Gastrocnemius medialis (tissue), 4 donors: ENCODE measurements around the gene PRDX3. TPM values are rescaled to one million over a fixed set of nuclear protein-coding genes. Genes with fewer than 3 reads are reported as not detected.
A peak's percentile ranks its signal among the peaks of the same experiment; 100 is the strongest.

Source experiments
- ATAC-seq, 2 donors: fragments of 150-250 bp; one replicate each; pipeline ENCODE4 v1.9.1; 2016
- DNase-seq, 2 donors: peaks; one replicate each; pipeline ENCODE4 v3.0.0-alpha.2; 2019
- H3K27ac ChIP-seq, 4 donors: fragments of 200-600 bp; sonication (generic); 1 replicate in 1 of 4; 2 replicates in 3 of 4; pipeline ENCODE4 v1.5.1; 2016 to 2018; ENCODE audit warnings: mild to moderate bottlenecking in 2 of 4, moderate library complexity in 1 of 4
- H3K27me3 ChIP-seq, 3 donors: fragments of 200-600 bp; sonication (generic) in 2 of 3; 1 replicate in 1 of 3; 2 replicates in 2 of 3; pipeline versions ENCODE4 v1.5.1 to v1.6.0; 2016 to 2019; ENCODE audit warnings: mild to moderate bottlenecking in 1 of 3, moderate library complexity in 1 of 3
- H3K36me3 ChIP-seq, 2 donors: fragments of 200-600 bp; sonication (generic) in 1 of 2; one replicate each; pipeline ENCODE4 v1.5.1; 2017 to 2018
- H3K4me1 ChIP-seq, 2 donors: fragments of 200-600 bp; sonication (generic) in 1 of 2; one replicate each; pipeline ENCODE4 v1.5.1; 2016 to 2017; ENCODE audit warnings: mild to moderate bottlenecking in 2 of 2
- H3K4me3 ChIP-seq, 4 donors: fragments of 200-600 bp; sonication (generic) in 3 of 4; 1 replicate in 1 of 4; 2 replicates in 3 of 4; pipeline ENCODE4 v1.5.1; 2016 to 2019; ENCODE audit warnings: mild to moderate bottlenecking in 2 of 4
- H3K9me3 ChIP-seq, 3 donors: fragments of 200-600 bp; sonication (generic) in 2 of 3; 1 replicate in 1 of 3; 2 replicates in 2 of 3; pipeline ENCODE4 v1.5.1; 2016 to 2019
- CTCF ChIP-seq, 5 experiments: fragments of 450-650 bp in 3 of 5; fragments of 200-600 bp in 2 of 5; sonication (generic) in 2 of 5; IDR thresholded peaks in 4 of 5; conservative IDR thresholded peaks in 1 of 5; 1 replicate in 4 of 5; 2 replicates in 1 of 5; pipeline ENCODE4 v1.5.1; 2016 to 2019; ENCODE audit warnings: antibody characterized with exemption in 5 of 5, mild to moderate bottlenecking in 3 of 5, moderate library complexity in 3 of 5
- POLR2A ChIP-seq, 2 donors: fragments of 450-650 bp; IDR thresholded peaks; one replicate each; pipeline ENCODE4 v1.6.1; 2017; ENCODE audit warnings: antibody characterized with exemption in 2 of 2, mild to moderate bottlenecking in 2 of 2, moderate library complexity in 2 of 2
- in situ Hi-C, 4 donors: fragments of 200-750 bp; cut with MboI; loops; one replicate each; pipeline versions ENCODE4 v1.15.0 to v1.8.0; 2017; ENCODE audit warnings: low sequenced_read_pairs in 4 of 4
- intact Hi-C: fragments of 100-400 bp; cut with DNase I; formaldehyde crosslinking; loops from one replicate; pipeline ENCODE4 v1.15.1; 2023; ENCODE audit warnings: low total_unique reads
- total RNA-seq, 4 donors: library from RNA; depleted of rRNA; stranded (reverse); fragments of >200 nt; gene quantifications; one replicate each; pipeline versions ENCODE4 v1.1.0 to v1.2.3, GENCODE V29; 2016

The PRDX3 gene
- total RNA-seq, 4 donors from 2014 or later: 227 to 342 (median 250) TPM

GRCh38 chr10:119206603-119207365, 28.2 kb upstream of the PRDX3 start:
- Histone ChIP-seq H3K4me3 (peak overlapping the region; percentile 66 to 86 (median 76)), H3K27me3 (no peaks in the 10 kb centered on the region), H3K36me3 (no peaks in the 10 kb centered on the region), H3K27ac (peak overlapping the region; percentile 87 to 98 (median 92)), H3K9me3 (no peaks in the 10 kb centered on the region), H3K4me1 (peaks cover 7 to 13% of the 10 kb centered on the region in 2 donors)
- intact Hi-C loops: loop anchor here (1.0 to 5.0 kb wide), 5 partner anchors 28 to 238 kb away; partner anchors contain the start of gene PRDX3
- in situ Hi-C loops: loop anchor here in 1 of 4 donors (5.0 to 10.0 kb wide), 2 partner anchors 208 to 236 kb away; no protein-coding TSS in a partner anchor
- DNase-seq (peak; percentile 19 to 40), ATAC-seq (peak; percentile 73 to 79)
- TF ChIP-seq CTCF (IDR thresholded peaks at IDR 0.05 in 4 of 5, conservative IDR thresholded peaks at IDR 0.05 in 1 of 5) (peak; percentile 52 to 95 (median 94)), POLR2A (IDR thresholded peaks at IDR 0.05) (no peak)

GRCh38 chr10:119205894-119206602, 27.4 kb upstream of the PRDX3 start:
- DNase-seq: peak; percentile 40 to 51
- peaks cover 4 to 13% of the 10 kb centered on the region in 2 donors for H3K4me1 ChIP-seq
- H3K27ac ChIP-seq: peak overlapping the region; percentile 87 to 98 (median 92)
- H3K27me3 ChIP-seq: no peaks in the 10 kb centered on the region
- in situ Hi-C loops: loop anchor here in 1 of 4 donors (5.0 to 10.0 kb wide), 2 partner anchors 209 to 236 kb away; no protein-coding TSS in a partner anchor
- intact Hi-C loops: loop anchor here (1.0 to 5.0 kb wide), 5 partner anchors 28 to 239 kb away; partner anchors contain the start of gene PRDX3
- H3K4me3 ChIP-seq: peak overlapping the region; percentile 66 to 86 (median 76)
- H3K9me3 ChIP-seq: no peaks in the 10 kb centered on the region
- ATAC-seq: peak; percentile 2 to 12
- TF ChIP-seq POLR2A (IDR thresholded peaks at IDR 0.05): no peak
- TF ChIP-seq CTCF (IDR thresholded peaks at IDR 0.05 in 4 of 5, conservative IDR thresholded peaks at IDR 0.05 in 1 of 5): no peak
- no peaks in the 10 kb centered on the region for H3K36me3 ChIP-seq

DNA sequence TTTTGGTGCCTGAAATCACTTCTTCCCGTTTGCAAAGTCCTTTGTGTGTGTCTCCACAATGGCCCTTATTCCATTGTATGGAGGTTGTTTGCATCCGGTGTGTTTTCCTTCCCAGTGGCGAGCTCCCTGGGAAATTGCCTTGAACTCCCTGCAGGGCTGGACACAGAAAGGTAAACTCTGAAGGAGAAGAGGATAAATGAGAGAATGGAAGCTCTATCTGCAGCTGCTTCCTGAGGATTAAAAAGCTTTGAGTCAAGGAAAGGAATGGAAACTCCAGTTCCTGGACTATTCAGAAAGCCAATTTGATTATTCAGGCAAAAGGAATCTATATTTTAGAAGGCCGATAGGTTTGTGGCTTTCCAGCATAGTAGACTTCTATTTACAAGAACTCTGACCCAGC, 24.4 kb upstream of the PRDX3 start:
- peaks cover under 1 to 7% of the 10 kb centered on the region in 2 donors for H3K4me1 ChIP-seq
- H3K9me3 ChIP-seq: no peaks in the 10 kb centered on the region
- in situ Hi-C loops (loop anchor here in 3 of 4 donors (5.0 to 10.0 kb wide), 3 partner anchors 212 to 244 kb away; no protein-coding TSS in a partner anchor), intact Hi-C loops (no loop called here)
- DNase-seq: no peak
- H3K27ac ChIP-seq: no peak overlapping the region
- H3K36me3 ChIP-seq: no peaks in the 10 kb centered on the region
- TF ChIP-seq CTCF (IDR thresholded peaks at IDR 0.05 in 4 of 5, conservative IDR thresholded peaks at IDR 0.05 in 1 of 5) (no peak), POLR2A (IDR thresholded peaks at IDR 0.05) (no peak)
- ATAC-seq: no peak
- no peak overlapping the region for H3K4me3 ChIP-seq
- no peaks in the 10 kb centered on the region for H3K27me3 ChIP-seq

- ATAC-seq: no peak
- Histone ChIP-seq H3K4me3 (no peak overlapping the region), H3K27me3 (no peaks in the 10 kb centered on the region), H3K27ac (no peak overlapping the region), H3K9me3 (no peaks in the 10 kb centered on the region), H3K36me3 (no peaks in the 10 kb centered on the region), H3K4me1 (peaks cover 0 to 5% of the 10 kb centered on the region in 2 donors)
- TF ChIP-seq POLR2A (IDR thresholded peaks at IDR 0.05): no peak
- TF ChIP-seq CTCF (IDR thresholded peaks at IDR 0.05 in 4 of 5, conservative IDR thresholded peaks at IDR 0.05 in 1 of 5): no peak
- DNase-seq: no peak
- in situ Hi-C loops (loop anchor here in 3 of 4 donors (5.0 to 10.0 kb wide), 3 partner anchors 214 to 246 kb away; no protein-coding TSS in a partner anchor), intact Hi-C loops (no loop called here)
Observed at GRCh38 chr10:119201233-119201632, 22.6 kb upstream of the PRDX3 start.
